PC-3 (cell line): ENCODE results near the gene PTBP2.

Experiments
- CTCF ChIP-seq: fragments of 300-600 bp; sonication (generic); conservative IDR thresholded peaks from 2 replicates; pipeline ENCODE4 v1.5.1; 2017; ENCODE audit warnings: antibody characterized with exemption, low read depth, mild to moderate bottlenecking, low read length
- EZH2 ChIP-seq: fragments of 300-600 bp; sonication (generic); IDR thresholded peaks from one replicate; pipeline ENCODE4 v1.6.1; 2017; ENCODE audit warnings: antibody characterized with exemption, mild to moderate bottlenecking, low read length; ENCODE audit not compliant: unreplicated experiment
- EZH2phosphoT487 ChIP-seq: fragments of 300-600 bp; sonication (generic); IDR thresholded peaks from 2 replicates; pipeline ENCODE4 v1.6.1; 2018; ENCODE audit warnings: mild to moderate bottlenecking, antibody characterized with exemption, low read length, borderline replicate concordance

GRCh38 chr1:96703186-96703585 lies 18.4 kb upstream of the PTBP2 start:
- TF ChIP-seq CTCF (no peak), EZH2 (no peak), EZH2phosphoT487 (no peak)
